MM.1S (cell line): ENCODE measurements around the gene ASB2.

Experiments used
- DNase-seq: peaks from one replicate; pipeline ENCODE4 v3.0.0-alpha.2; 2015
- H2AFZ ChIP-seq: fragments of 300-600 bp; sonication (generic); 2 replicates; pipeline ENCODE4 v1.6.0; 2016; ENCODE audit warnings: antibody characterized with exemption, low read length
- H3F3A ChIP-seq: fragments of 300-600 bp; sonication (generic); 2 replicates; pipeline ENCODE4 v1.6.1; 2016; ENCODE audit warnings: mild to moderate bottlenecking, antibody characterized with exemption, low read length, moderate library complexity, mixed read lengths; ENCODE audit not compliant: insufficient read depth
- H3K27ac ChIP-seq: fragments of 300-600 bp; sonication (generic); 2 replicates; pipeline ENCODE4 v1.5.1; 2016; ENCODE audit warnings: mild to moderate bottlenecking, low read length
- H3K27me3 ChIP-seq: fragments of 300-600 bp; sonication (generic); replicated peaks from 2 replicates; pipeline ENCODE4 v1.6.0; 2016; ENCODE audit warnings: low read length; ENCODE audit not compliant: insufficient read depth
- H3K36me3 ChIP-seq: fragments of 300-600 bp; sonication (generic); replicated peaks from 2 replicates; pipeline ENCODE4 v1.6.1; 2016; ENCODE audit warnings: mild to moderate bottlenecking, low read length, mixed read lengths; ENCODE audit not compliant: insufficient read depth
- H3K4me1 ChIP-seq: fragments of 300-600 bp; sonication (generic); 2 replicates; pipeline ENCODE4 v1.6.1; 2016; ENCODE audit warnings: low read length, mixed read lengths
- H3K4me2 ChIP-seq: fragments of 300-600 bp; sonication (generic); 2 replicates; pipeline ENCODE4 v1.6.0; 2016; ENCODE audit warnings: low read depth, low read length
- H3K4me3 ChIP-seq: fragments of 300-600 bp; sonication (generic); 2 replicates; pipeline ENCODE4 v1.5.1; 2016; ENCODE audit warnings: low read length, mixed read lengths
- H3K79me2 ChIP-seq: fragments of 300-600 bp; sonication (generic); 2 replicates; pipeline ENCODE4 v1.6.1; 2016; ENCODE audit warnings: mixed run types, low read length, mixed read lengths
- H3K9ac ChIP-seq: fragments of 300-600 bp; sonication (generic); 2 replicates; pipeline ENCODE4 v1.6.1; 2016; ENCODE audit warnings: low read length, mixed read lengths
- H3K9me2 ChIP-seq: fragments of 300-600 bp; sonication (generic); replicated peaks from 2 replicates; pipeline ENCODE4 v1.6.1; 2016; ENCODE audit warnings: mild to moderate bottlenecking, low read length, mixed read lengths; ENCODE audit not compliant: insufficient read depth
- H3K9me3 ChIP-seq: fragments of 300-600 bp; sonication (generic); replicated peaks from 2 replicates; pipeline ENCODE4 v1.6.1; 2016; ENCODE audit warnings: mild to moderate bottlenecking, low read length, mixed read lengths; ENCODE audit not compliant: insufficient read depth
- H4K20me1 ChIP-seq: fragments of 300-600 bp; sonication (generic); 2 replicates; pipeline ENCODE4 v1.6.1; 2016; ENCODE audit warnings: mild to moderate bottlenecking, low read length, moderate library complexity, mixed read lengths; ENCODE audit not compliant: insufficient read depth
- EZH2 ChIP-seq: fragments of 300-600 bp; sonication (generic); optimal IDR thresholded peaks from 2 replicates; pipeline ENCODE3; 2017; ENCODE audit warnings: low read depth, mild to moderate bottlenecking, antibody characterized with exemption, low read length, mixed read lengths
- EZH2phosphoT487 ChIP-seq: fragments of 300-600 bp; sonication (generic); IDR thresholded peaks from 2 replicates; pipeline ENCODE4 v1.6.1; 2018; ENCODE audit warnings: antibody characterized with exemption, low read length
- TF ChIP-seq, protein P1 (sequence below): fragments of 300-600 bp; sonication (generic); IDR thresholded peaks from 2 replicates; pipeline ENCODE4 v1.5.1; 2016; ENCODE audit warnings: antibody characterized with exemption, low read length, mixed read lengths

ASB2 gene

GRCh38 chr14:94011795-94012194, 35.4 kb upstream of the ASB2 start:
- H3F3A ChIP-seq = peaks cover 33% of the 10 kb centered on the region
- H3K4me2 ChIP-seq = peak overlapping the region; percentile 74

DNA sequence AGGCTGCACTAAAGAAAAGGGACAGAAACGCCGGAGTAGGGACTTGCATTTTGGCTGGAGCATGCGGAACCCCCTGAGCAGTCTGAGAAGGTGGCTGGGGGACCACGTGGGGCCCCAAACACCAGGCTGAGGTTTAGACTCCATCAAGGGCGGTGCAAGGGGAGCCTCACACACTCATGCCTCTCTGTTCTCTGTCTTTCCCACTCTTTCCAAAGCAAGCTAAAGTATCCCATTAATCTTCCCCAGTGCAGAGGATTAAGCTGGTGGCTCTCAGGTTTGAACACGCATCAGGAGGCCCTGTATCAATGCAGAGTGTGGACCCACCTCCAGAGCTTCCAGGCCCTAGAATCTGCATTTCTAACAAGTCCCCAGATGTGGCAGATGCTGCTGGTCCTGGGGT, 34.3 kb upstream of the ASB2 start:
- Histone ChIP-seq H3K9ac (no peak overlapping the region), H3K27me3 (no peaks in the 10 kb centered on the region), H3K4me1 (peaks cover 47% of the 10 kb centered on the region), H3K79me2 (no peaks in the 10 kb centered on the region), H3F3A (peaks cover 33% of the 10 kb centered on the region), H3K27ac (peak overlapping the region; percentile 96; the same call in 1 of the 2 replicates), H3K4me2 (no peak overlapping the region), H3K4me3 (no peak overlapping the region), H3K9me2 (no peaks in the 10 kb centered on the region), H2AFZ (no peak overlapping the region), H3K36me3 (no peaks in the 10 kb centered on the region), H4K20me1 (no peaks in the 10 kb centered on the region), H3K9me3 (no peaks in the 10 kb centered on the region)
- DNase-seq = no peak
- no peak for TF ChIP-seq EZH2
- TF ChIP-seq, protein P1, sequence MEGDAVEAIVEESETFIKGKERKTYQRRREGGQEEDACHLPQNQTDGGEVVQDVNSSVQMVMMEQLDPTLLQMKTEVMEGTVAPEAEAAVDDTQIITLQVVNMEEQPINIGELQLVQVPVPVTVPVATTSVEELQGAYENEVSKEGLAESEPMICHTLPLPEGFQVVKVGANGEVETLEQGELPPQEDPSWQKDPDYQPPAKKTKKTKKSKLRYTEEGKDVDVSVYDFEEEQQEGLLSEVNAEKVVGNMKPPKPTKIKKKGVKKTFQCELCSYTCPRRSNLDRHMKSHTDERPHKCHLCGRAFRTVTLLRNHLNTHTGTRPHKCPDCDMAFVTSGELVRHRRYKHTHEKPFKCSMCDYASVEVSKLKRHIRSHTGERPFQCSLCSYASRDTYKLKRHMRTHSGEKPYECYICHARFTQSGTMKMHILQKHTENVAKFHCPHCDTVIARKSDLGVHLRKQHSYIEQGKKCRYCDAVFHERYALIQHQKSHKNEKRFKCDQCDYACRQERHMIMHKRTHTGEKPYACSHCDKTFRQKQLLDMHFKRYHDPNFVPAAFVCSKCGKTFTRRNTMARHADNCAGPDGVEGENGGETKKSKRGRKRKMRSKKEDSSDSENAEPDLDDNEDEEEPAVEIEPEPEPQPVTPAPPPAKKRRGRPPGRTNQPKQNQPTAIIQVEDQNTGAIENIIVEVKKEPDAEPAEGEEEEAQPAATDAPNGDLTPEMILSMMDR = no peak
- no peak for TF ChIP-seq EZH2phosphoT487

More at GRCh38 chr14:94011795-94012194, 35.4 kb upstream of the ASB2 start:
- Histone ChIP-seq H3K9me2 (no peaks in the 10 kb centered on the region), H3K36me3 (no peaks in the 10 kb centered on the region), H3K9ac (peak overlapping the region; percentile 25; the same call in 1 of the 2 replicates), H3K27me3 (no peaks in the 10 kb centered on the region), H3K79me2 (no peaks in the 10 kb centered on the region), H4K20me1 (no peaks in the 10 kb centered on the region), H3K9me3 (no peaks in the 10 kb centered on the region), H3K4me3 (no peak overlapping the region), H3K27ac (peak overlapping the region; percentile 96), H3K4me1 (peaks cover 47% of the 10 kb centered on the region), H2AFZ (no peak overlapping the region)
- peak; percentile 72 for DNase-seq
- TF ChIP-seq, protein P1 = no peak
- TF ChIP-seq EZH2phosphoT487 (no peak), EZH2 (no peak)

- Histone ChIP-seq H3K4me1 (peaks cover 45% of the 10 kb centered on the region), H3K9me3 (no peaks in the 10 kb centered on the region), H3K4me3 (no peak overlapping the region), H3K9ac (peak overlapping the region; percentile 41; the same call in 1 of the 2 replicates), H4K20me1 (no peaks in the 10 kb centered on the region), H3K27me3 (no peaks in the 10 kb centered on the region), H3K79me2 (no peaks in the 10 kb centered on the region), H3K36me3 (no peaks in the 10 kb centered on the region), H3F3A (peaks cover 33% of the 10 kb centered on the region), H3K4me2 (peak overlapping the region; percentile 32; the same call in 1 of the 2 replicates), H3K27ac (peak overlapping the region; percentile 96), H2AFZ (no peak overlapping the region), H3K9me2 (no peaks in the 10 kb centered on the region)
- TF ChIP-seq, protein P1 = no peak
- TF ChIP-seq EZH2 (no peak), EZH2phosphoT487 (no peak)
- DNase-seq = peak; percentile 86
These were observed 33.4 kb upstream of the ASB2 start for GRCh38 chr14:94009767-94010166.
